ENCODE data around the gene LMCD1. TPM values are rescaled to one million over a fixed set of nuclear protein-coding genes. Genes with fewer than 3 reads are reported as not detected.
A peak's percentile ranks its signal among the peaks of the same experiment; 100 is the strongest.

Gene LMCD1
- total RNA-seq, 1 donor from 2014 or later: 1.3 TPM

DNA sequence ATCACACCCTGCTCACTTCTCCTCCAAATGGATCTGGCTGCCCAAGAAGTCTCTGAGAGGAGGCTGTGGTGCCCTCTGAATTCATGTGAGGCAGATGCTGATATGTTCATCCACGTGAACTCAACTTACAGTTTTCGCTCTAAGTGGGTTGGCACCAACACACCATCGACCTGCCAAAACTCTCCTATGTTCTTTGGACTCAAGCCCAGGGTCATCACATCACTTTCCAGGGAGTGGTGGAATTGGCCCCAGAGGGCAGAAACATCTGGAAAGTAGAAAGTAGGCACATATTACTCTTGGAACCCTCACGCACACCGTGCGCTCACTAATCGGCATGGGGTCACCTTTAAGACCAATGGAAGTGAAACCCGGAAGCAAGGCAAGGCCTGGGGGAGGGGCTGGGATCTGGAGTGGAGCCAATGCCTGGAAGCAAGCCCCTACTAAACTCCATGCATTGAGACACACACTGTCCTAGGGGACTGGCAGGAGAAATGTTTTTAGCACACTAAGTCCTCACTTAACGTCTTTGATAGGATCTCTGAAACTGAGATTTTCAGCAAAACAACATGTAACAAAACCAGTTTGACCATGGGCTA is 101.6 kb downstream of the LMCD1 start:
- Mint-ChIP-seq H3K27me3 (ENCODE audit: unreplicated experiment) (peaks cover 1% of the 10 kb centered on the region), H3K27ac (ENCODE audit: unreplicated experiment) (no peak overlapping the region), H3K4me1 (ENCODE audit: low read depth, unreplicated experiment) (peaks cover 7% of the 10 kb centered on the region), H3K36me3 (ENCODE audit: unreplicated experiment) (peaks cover 5% of the 10 kb centered on the region), H3K9me3 (ENCODE audit: unreplicated experiment) (peaks cover 3% of the 10 kb centered on the region), H3K4me3 (ENCODE audit: unreplicated experiment) (no peak overlapping the region)
- DNase-seq: no peak
- TF ChIP-seq CTCF (IDR thresholded peaks at IDR 0.05; ENCODE audit: partially characterized antibody, unreplicated experiment): no peak

DNA sequence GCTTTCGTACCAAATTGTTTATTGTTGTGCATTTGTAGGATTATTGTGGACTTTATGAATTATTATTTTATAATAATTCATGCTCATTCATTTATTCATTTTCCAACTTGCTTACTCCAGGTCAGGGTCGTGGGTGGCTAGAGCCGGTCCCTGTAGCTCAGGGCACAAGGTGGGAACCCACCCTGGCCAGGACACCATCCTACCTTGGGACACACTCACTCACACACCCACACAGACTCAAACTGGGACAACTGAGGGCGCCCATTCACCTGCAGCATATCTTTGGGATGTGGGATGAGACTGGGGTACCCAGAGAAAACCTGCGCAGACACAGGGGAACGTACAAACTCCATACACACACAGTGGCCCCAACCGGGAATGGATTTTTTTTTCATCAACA is 102.4 kb downstream of the LMCD1 start:
- H3K4me3 Mint-ChIP-seq (ENCODE audit: unreplicated experiment): no peak overlapping the region
- H3K27me3 Mint-ChIP-seq (ENCODE audit: unreplicated experiment): peaks cover 1% of the 10 kb centered on the region
- TF ChIP-seq CTCF (IDR thresholded peaks at IDR 0.05; ENCODE audit: partially characterized antibody, unreplicated experiment): no peak
- no peak overlapping the region for H3K27ac Mint-ChIP-seq (ENCODE audit: unreplicated experiment)
- H3K9me3 Mint-ChIP-seq (ENCODE audit: unreplicated experiment): peaks cover 3% of the 10 kb centered on the region
- no peak for DNase-seq
- peaks cover 7% of the 10 kb centered on the region for H3K4me1 Mint-ChIP-seq (ENCODE audit: low read depth, unreplicated experiment)
- peaks cover 5% of the 10 kb centered on the region for H3K36me3 Mint-ChIP-seq (ENCODE audit: unreplicated experiment)

GRCh38 chr3:8604988-8605387 is 103.4 kb downstream of the LMCD1 start:
- H3K4me3 Mint-ChIP-seq (ENCODE audit: unreplicated experiment): no peak overlapping the region
- H3K27ac Mint-ChIP-seq (ENCODE audit: unreplicated experiment): no peak overlapping the region
- no peak for DNase-seq
- H3K36me3 Mint-ChIP-seq (ENCODE audit: unreplicated experiment): peaks cover 5% of the 10 kb centered on the region
- H3K27me3 Mint-ChIP-seq (ENCODE audit: unreplicated experiment): peaks cover 1% of the 10 kb centered on the region
- TF ChIP-seq CTCF (IDR thresholded peaks at IDR 0.05; ENCODE audit: partially characterized antibody, unreplicated experiment): no peak
- H3K4me1 Mint-ChIP-seq (ENCODE audit: low read depth, unreplicated experiment): peaks cover 7% of the 10 kb centered on the region
- H3K9me3 Mint-ChIP-seq (ENCODE audit: unreplicated experiment): peaks cover 3% of the 10 kb centered on the region

- peaks cover 9% of the 10 kb centered on the region for H3K36me3 Mint-ChIP-seq (ENCODE audit: unreplicated experiment)
- TF ChIP-seq CTCF (IDR thresholded peaks at IDR 0.05; ENCODE audit: partially characterized antibody, unreplicated experiment): no peak
- peaks cover 9% of the 10 kb centered on the region for H3K4me1 Mint-ChIP-seq (ENCODE audit: low read depth, unreplicated experiment)
- no peak overlapping the region for H3K4me3 Mint-ChIP-seq (ENCODE audit: unreplicated experiment)
- no peak overlapping the region for H3K27ac Mint-ChIP-seq (ENCODE audit: unreplicated experiment)
- DNase-seq: no peak
- H3K9me3 Mint-ChIP-seq (ENCODE audit: unreplicated experiment): peaks cover 3% of the 10 kb centered on the region
- peaks cover 1% of the 10 kb centered on the region for H3K27me3 Mint-ChIP-seq (ENCODE audit: unreplicated experiment)
Observed at GRCh38 chr3:8606701-8607231, 105.1 kb downstream of the LMCD1 start.

GRCh38 chr3:8607234-8608040 is 105.8 kb downstream of the LMCD1 start:
- TF ChIP-seq CTCF (IDR thresholded peaks at IDR 0.05; ENCODE audit: partially characterized antibody, unreplicated experiment): peak; percentile 54
- Mint-ChIP-seq H3K4me3 (ENCODE audit: unreplicated experiment) (no peak overlapping the region), H3K4me1 (ENCODE audit: low read depth, unreplicated experiment) (peaks cover 9% of the 10 kb centered on the region), H3K36me3 (ENCODE audit: unreplicated experiment) (peaks cover 9% of the 10 kb centered on the region), H3K27ac (ENCODE audit: unreplicated experiment) (no peak overlapping the region), H3K9me3 (ENCODE audit: unreplicated experiment) (no peaks in the 10 kb centered on the region), H3K27me3 (ENCODE audit: unreplicated experiment) (peaks cover 1% of the 10 kb centered on the region)
- DNase-seq: peak; percentile 57
